Measurements from ENCODE around the gene APOE. TPM values are rescaled to one million over a fixed set of nuclear protein-coding genes. Genes with fewer than 3 reads are reported as not detected.
A peak's percentile ranks its signal among the peaks of the same experiment; 100 is the strongest.

The APOE gene
- total and polyA plus RNA-seq, 2 of the 13 experiments (the other 11 are each of a cell fraction or from before 2014, with no cell fraction given): 1,328 to 1,470 TPM

DNA sequence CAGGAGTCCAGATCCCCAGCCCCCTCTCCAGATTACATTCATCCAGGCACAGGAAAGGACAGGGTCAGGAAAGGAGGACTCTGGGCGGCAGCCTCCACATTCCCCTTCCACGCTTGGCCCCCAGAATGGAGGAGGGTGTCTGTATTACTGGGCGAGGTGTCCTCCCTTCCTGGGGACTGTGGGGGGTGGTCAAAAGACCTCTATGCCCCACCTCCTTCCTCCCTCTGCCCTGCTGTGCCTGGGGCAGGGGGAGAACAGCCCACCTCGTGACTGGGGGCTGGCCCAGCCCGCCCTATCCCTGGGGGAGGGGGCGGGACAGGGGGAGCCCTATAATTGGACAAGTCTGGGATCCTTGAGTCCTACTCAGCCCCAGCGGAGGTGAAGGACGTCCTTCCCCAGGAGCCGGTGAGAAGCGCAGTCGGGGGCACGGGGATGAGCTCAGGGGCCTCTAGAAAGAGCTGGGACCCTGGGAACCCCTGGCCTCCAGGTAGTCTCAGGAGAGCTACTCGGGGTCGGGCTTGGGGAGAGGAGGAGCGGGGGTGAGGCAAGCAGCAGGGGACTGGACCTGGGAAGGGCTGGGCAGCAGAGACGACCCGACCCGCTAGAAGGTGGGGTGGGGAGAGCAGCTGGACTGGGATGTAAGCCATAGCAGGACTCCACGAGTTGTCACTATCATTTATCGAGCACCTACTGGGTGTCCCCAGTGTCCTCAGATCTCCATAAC lies at the start of gene APOE (continued):
- TF ChIP-seq, protein P1, sequence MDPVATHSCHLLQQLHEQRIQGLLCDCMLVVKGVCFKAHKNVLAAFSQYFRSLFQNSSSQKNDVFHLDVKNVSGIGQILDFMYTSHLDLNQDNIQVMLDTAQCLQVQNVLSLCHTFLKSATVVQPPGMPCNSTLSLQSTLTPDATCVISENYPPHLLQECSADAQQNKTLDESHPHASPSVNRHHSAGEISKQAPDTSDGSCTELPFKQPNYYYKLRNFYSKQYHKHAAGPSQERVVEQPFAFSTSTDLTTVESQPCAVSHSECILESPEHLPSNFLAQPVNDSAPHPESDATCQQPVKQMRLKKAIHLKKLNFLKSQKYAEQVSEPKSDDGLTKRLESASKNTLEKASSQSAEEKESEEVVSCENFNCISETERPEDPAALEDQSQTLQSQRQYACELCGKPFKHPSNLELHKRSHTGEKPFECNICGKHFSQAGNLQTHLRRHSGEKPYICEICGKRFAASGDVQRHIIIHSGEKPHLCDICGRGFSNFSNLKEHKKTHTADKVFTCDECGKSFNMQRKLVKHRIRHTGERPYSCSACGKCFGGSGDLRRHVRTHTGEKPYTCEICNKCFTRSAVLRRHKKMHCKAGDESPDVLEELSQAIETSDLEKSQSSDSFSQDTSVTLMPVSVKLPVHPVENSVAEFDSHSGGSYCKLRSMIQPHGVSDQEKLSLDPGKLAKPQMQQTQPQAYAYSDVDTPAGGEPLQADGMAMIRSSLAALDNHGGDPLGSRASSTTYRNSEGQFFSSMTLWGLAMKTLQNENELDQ (CRISPR knock-in tag; IDR thresholded peaks at IDR 0.05; ENCODE audit: borderline replicate concordance): no peak
- TF ChIP-seq MTA1 (CRISPR knock-in tag; IDR thresholded peaks at IDR 0.05; ENCODE audit: borderline replicate concordance) (peak; percentile 97), TARDBP (CRISPR knock-in tag; IDR thresholded peaks at IDR 0.05) (0 out of 2 replicates have a peak, but pooled peaks have one; percentile 44), BORCS8-MEF2B (CRISPR knock-in tag; IDR thresholded peaks at IDR 0.05) (0 out of 2 replicates have a peak, but pooled peaks have one; percentile 44), NFRKB (IDR thresholded peaks at IDR 0.05) (no peak), ZNF382 (CRISPR knock-in tag; IDR thresholded peaks at IDR 0.05; ENCODE audit: borderline replicate concordance) (no peak), HHEX (CRISPR knock-in tag; IDR thresholded peaks at IDR 0.05) (no peak), ZZZ3 (CRISPR knock-in tag; IDR thresholded peaks at IDR 0.05; ENCODE audit: borderline replicate concordance) (0 out of 2 replicates have a peak, but pooled peaks have one; percentile 40), NCOA5 (CRISPR knock-in tag; IDR thresholded peaks at IDR 0.05) (no peak)
- TF ChIP-seq, protein P2, sequence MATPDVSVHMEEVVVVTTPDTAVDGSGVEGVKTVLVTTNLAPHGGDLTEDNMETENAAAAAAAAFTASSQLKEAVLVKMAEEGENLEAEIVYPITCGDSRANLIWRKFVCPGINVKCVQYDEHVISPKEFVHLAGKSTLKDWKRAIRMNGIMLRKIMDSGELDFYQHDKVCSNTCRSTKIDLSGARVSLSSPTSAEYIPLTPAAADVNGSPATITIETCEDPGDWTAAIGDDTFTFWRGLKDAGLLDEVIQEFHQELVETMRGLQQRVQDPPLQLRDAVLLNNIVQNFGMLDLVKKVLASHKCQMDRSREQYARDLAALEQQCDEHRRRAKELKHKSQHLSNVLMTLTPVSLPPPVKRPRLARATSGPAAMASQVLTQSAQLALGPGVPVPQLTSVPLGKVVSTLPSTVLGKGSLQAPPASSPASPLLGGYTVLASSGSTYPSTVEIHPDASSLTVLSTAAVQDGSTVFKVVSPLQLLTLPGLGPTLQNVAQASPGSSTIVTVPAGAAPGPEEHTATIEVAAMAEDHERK (CRISPR knock-in tag; IDR thresholded peaks at IDR 0.05; ENCODE audit: low read depth): no peak; the same call in 1 of the 2 replicates
- TF ChIP-seq, protein P3, sequence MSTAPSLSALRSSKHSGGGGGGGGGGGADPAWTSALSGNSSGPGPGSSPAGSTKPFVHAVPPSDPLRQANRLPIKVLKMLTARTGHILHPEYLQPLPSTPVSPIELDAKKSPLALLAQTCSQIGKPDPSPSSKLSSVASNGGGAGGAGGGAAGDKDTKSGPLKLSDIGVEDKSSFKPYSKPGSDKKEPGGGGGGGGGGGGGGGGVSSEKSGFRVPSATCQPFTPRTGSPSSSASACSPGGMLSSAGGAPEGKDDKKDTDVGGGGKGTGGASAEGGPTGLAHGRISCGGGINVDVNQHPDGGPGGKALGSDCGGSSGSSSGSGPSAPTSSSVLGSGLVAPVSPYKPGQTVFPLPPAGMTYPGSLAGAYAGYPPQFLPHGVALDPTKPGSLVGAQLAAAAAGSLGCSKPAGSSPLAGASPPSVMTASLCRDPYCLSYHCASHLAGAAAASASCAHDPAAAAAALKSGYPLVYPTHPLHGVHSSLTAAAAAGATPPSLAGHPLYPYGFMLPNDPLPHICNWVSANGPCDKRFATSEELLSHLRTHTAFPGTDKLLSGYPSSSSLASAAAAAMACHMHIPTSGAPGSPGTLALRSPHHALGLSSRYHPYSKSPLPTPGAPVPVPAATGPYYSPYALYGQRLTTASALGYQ (CRISPR knock-in tag; IDR thresholded peaks at IDR 0.05): no peak
- TF ChIP-seq, protein P4, sequence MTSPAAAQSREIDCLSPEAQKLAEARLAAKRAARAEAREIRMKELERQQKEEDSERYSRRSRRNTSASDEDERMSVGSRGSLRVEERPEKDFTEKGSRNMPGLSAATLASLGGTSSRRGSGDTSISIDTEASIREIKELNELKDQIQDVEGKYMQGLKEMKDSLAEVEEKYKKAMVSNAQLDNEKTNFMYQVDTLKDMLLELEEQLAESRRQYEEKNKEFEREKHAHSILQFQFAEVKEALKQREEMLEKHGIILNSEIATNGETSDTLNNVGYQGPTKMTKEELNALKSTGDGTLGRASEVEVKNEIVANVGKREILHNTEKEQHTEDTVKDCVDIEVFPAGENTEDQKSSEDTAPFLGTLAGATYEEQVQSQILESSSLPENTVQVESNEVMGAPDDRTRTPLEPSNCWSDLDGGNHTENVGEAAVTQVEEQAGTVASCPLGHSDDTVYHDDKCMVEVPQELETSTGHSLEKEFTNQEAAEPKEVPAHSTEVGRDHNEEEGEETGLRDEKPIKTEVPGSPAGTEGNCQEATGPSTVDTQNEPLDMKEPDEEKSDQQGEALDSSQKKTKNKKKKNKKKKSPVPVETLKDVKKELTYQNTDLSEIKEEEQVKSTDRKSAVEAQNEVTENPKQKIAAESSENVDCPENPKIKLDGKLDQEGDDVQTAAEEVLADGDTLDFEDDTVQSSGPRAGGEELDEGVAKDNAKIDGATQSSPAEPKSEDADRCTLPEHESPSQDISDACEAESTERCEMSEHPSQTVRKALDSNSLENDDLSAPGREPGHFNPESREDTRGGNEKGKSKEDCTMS (CRISPR knock-in tag; conservative IDR thresholded peaks at IDR 0.05): no peak
- TF ChIP-seq, protein P5, sequence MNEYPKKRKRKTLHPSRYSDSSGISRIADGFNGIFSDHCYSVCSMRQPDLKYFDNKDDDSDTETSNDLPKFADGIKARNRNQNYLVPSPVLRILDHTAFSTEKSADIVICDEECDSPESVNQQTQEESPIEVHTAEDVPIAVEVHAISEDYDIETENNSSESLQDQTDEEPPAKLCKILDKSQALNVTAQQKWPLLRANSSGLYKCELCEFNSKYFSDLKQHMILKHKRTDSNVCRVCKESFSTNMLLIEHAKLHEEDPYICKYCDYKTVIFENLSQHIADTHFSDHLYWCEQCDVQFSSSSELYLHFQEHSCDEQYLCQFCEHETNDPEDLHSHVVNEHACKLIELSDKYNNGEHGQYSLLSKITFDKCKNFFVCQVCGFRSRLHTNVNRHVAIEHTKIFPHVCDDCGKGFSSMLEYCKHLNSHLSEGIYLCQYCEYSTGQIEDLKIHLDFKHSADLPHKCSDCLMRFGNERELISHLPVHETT (CRISPR knock-in tag; conservative IDR thresholded peaks at IDR 0.05): no peak

Measured in HepG2 (cell line).